ENCODE results near the gene KIAA0825. TPM values are rescaled to one million over a fixed set of nuclear protein-coding genes. Genes with fewer than 3 reads are reported as not detected.
"Not testable (repeated sequence)": the region's sequence is repeated elsewhere in the genome, so short reads cannot be mapped to it uniquely, and the experiment has no call there.

KIAA0825 gene
- total and polyA plus RNA-seq, 2 donors: 0.87 to 3.1 TPM

- no peaks in the 10 kb centered on the region for H3K36me3 ChIP-seq (ENCODE audit: control insufficient read depth in 2 of 2, insufficient read depth in 2 of 2, low read length in 1 of 2)
- 96% methylated on average over 2 of the region's 2 CpGs for WGBS
- H3K9me3 ChIP-seq (ENCODE audit: control insufficient read depth in 2 of 2, insufficient read depth in 1 of 2, low read length in 1 of 2): no peaks in the 10 kb centered on the region
- no peak overlapping the region for H3K27ac ChIP-seq (ENCODE audit: low read depth in 1 of 2, low read length in 1 of 2)
- no peak overlapping the region for H3K4me3 ChIP-seq (ENCODE audit: low read length in 2 of 2)
- H3K27me3 ChIP-seq (ENCODE audit: control insufficient read depth in 2 of 2, insufficient read depth in 1 of 2, low read length in 1 of 2): no peaks in the 10 kb centered on the region
- peaks cover 3% of the 10 kb centered on the region in 2 donors for H3K4me1 ChIP-seq (ENCODE audit: control insufficient read depth in 2 of 2, insufficient read depth in 2 of 2, low read length in 2 of 2)
- no peak for DNase-seq (ENCODE audit: low read depth in 6 of 9, low spot score in 9 of 9)
These were observed 4.1 kb downstream of the KIAA0825 start for GRCh38 chr5:94614156-94614805.

- Histone ChIP-seq H3K4me1 (ENCODE audit: control insufficient read depth in 2 of 2, insufficient read depth in 2 of 2, low read length in 2 of 2) (peaks cover 3% of the 10 kb centered on the region in 2 donors), H3K4me3 (ENCODE audit: low read length in 2 of 2) (no peak overlapping the region), H3K27ac (ENCODE audit: low read depth in 1 of 2, low read length in 1 of 2) (no peak overlapping the region), H3K36me3 (ENCODE audit: control insufficient read depth in 2 of 2, insufficient read depth in 2 of 2, low read length in 1 of 2) (no peaks in the 10 kb centered on the region), H3K9me3 (ENCODE audit: control insufficient read depth in 2 of 2, insufficient read depth in 1 of 2, low read length in 1 of 2) (no peaks in the 10 kb centered on the region), H3K27me3 (ENCODE audit: control insufficient read depth in 2 of 2, insufficient read depth in 1 of 2, low read length in 1 of 2) (no peaks in the 10 kb centered on the region)
- DNase-seq (ENCODE audit: low read depth in 6 of 9, low spot score in 9 of 9): peak in 3 of 9 donors; percentile 8 to 37 (median 10)
- WGBS: 79% methylated on average over 2 of the region's 2 CpGs
These were observed 4.8 kb downstream of the KIAA0825 start for GRCh38 chr5:94613583-94613982.

DNA sequence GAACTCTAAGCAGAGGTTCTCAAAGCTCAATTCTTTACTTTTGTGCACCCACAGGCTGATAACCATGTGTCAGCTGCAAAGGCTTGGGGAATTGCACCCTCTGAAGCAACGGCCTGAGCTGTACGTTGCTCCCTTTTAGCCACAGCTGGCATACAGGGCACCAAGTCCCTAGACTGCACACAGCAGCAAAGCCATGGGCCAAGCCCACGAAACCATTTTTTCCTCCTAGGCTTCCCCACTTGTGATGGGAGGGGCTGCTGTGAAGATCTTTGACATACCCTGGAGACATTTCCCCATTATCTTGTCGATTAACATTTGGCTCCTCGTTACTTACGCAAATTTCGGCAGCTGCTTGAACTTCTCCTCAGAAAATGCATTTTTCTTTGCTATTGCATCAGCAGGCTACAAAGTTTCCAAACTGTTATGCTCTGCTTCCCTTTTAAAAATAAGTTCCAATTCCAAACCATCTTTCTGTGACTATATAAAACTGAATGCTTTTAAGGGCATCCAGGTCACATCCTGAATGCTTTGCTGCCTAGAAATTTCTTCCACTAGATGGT is 23.0 kb downstream of the KIAA0825 start:
- Histone ChIP-seq H3K27me3 (ENCODE audit: control insufficient read depth in 2 of 2, insufficient read depth in 1 of 2, low read length in 1 of 2) (no peaks in the 10 kb centered on the region), H3K4me1 (ENCODE audit: control insufficient read depth in 2 of 2, insufficient read depth in 2 of 2, low read length in 2 of 2) (no peaks in the 10 kb centered on the region), H3K4me3 (ENCODE audit: low read length in 2 of 2) (no peak overlapping the region), H3K36me3 (ENCODE audit: control insufficient read depth in 2 of 2, insufficient read depth in 2 of 2, low read length in 1 of 2) (no peaks in the 10 kb centered on the region), H3K9me3 (ENCODE audit: control insufficient read depth in 2 of 2, insufficient read depth in 1 of 2, low read length in 1 of 2) (no peaks in the 10 kb centered on the region), H3K27ac (ENCODE audit: low read depth in 1 of 2, low read length in 1 of 2) (no peak overlapping the region)
- DNase-seq (ENCODE audit: low read depth in 6 of 9, low spot score in 9 of 9): no peak
- WGBS: 95% methylated on average over 7 of the region's 7 CpGs

DNA sequence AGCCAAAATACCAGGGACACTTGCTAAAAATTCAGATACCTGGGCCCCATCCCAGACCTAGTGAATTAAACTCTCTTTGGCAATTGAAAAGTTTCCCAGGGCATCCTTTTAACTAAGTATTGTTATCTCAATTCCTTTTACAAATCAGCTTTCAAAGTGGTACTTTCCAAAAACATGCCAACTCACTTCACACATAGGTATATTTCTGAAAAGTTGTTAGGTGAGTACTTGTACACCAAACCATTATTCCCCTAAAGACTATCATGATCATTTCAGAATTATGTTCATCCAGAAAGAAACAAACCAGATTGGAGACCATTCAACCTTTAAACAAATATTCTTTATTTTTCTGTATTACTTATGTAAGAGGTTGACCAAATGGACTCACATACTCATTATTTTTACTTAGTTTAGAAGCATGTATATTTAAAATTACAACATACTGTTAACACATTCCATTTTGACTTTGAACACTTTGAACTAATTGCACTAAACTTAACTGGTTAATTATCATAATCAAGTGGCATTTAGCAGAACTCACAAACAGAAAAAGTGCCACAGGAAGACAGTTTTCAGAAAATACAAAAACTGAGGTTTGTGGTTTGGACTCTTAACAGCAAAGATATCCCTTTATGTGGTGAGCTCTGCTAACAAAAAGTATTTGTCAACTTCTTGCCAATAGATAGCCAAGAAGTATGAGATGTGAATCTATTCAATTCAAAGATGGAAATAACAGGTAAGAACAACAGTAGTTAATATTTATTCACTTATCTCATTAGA is 40.7 kb downstream of the KIAA0825 start:
- no peak overlapping the region for H3K4me3 ChIP-seq (ENCODE audit: low read length in 2 of 2)
- H3K9me3 ChIP-seq (ENCODE audit: control insufficient read depth in 2 of 2, insufficient read depth in 1 of 2, low read length in 1 of 2): no peaks in the 10 kb centered on the region
- DNase-seq (ENCODE audit: low read depth in 6 of 9, low spot score in 9 of 9): peak in 7 of 9 donors; percentile 2 to 66 (median 10)
- H3K4me1 ChIP-seq (ENCODE audit: control insufficient read depth in 2 of 2, insufficient read depth in 2 of 2, low read length in 2 of 2): no peaks in the 10 kb centered on the region
- no peaks in the 10 kb centered on the region for H3K36me3 ChIP-seq (ENCODE audit: control insufficient read depth in 2 of 2, insufficient read depth in 2 of 2, low read length in 1 of 2)
- no peaks in the 10 kb centered on the region for H3K27me3 ChIP-seq (ENCODE audit: control insufficient read depth in 2 of 2, insufficient read depth in 1 of 2, low read length in 1 of 2)
- H3K27ac ChIP-seq (ENCODE audit: low read depth in 1 of 2, low read length in 1 of 2): no peak overlapping the region

DNA sequence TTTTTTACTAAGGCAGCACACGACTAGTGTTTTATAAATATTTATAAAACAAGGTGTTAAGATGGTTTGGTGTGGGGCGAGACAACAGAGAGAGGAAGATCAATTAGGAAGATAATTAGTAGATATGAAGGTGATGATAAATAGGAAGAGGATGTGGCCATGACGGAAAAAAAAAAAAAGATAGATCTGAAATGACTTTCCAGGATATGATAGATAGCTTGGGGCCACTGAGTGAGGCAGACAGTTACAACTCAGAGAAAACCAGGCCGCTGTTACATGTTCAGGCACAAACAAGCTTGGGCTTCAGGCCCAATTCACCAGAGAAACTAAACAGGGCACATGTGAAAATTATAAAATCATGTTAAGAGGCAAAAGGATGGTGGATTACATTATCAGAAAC is 43.2 kb downstream of the KIAA0825 start:
- Histone ChIP-seq H3K4me1 (ENCODE audit: control insufficient read depth in 2 of 2, insufficient read depth in 2 of 2, low read length in 2 of 2) (no peaks in the 10 kb centered on the region), H3K36me3 (ENCODE audit: control insufficient read depth in 2 of 2, insufficient read depth in 2 of 2, low read length in 1 of 2) (no peaks in the 10 kb centered on the region), H3K4me3 (ENCODE audit: low read length in 2 of 2) (no peak overlapping the region), H3K27ac (ENCODE audit: low read depth in 1 of 2, low read length in 1 of 2) (no peak overlapping the region), H3K27me3 (ENCODE audit: control insufficient read depth in 2 of 2, insufficient read depth in 1 of 2, low read length in 1 of 2) (no peaks in the 10 kb centered on the region), H3K9me3 (ENCODE audit: control insufficient read depth in 2 of 2, insufficient read depth in 1 of 2, low read length in 1 of 2) (no peaks in the 10 kb centered on the region)
- no peak for DNase-seq (ENCODE audit: low read depth in 6 of 9, low spot score in 9 of 9)
- WGBS: 93% methylated on average over 4 of the region's 4 CpGs

GRCh38 chr5:94573349-94573748 is 45.1 kb downstream of the KIAA0825 start:
- not testable (repeated sequence) for H3K27me3 ChIP-seq (ENCODE audit: control insufficient read depth in 2 of 2, insufficient read depth in 1 of 2, low read length in 1 of 2); H3K4me1 ChIP-seq (ENCODE audit: control insufficient read depth in 2 of 2, insufficient read depth in 2 of 2, low read length in 2 of 2); DNase-seq (ENCODE audit: low read depth in 6 of 9, low spot score in 9 of 9); H3K27ac ChIP-seq (ENCODE audit: low read depth in 1 of 2, low read length in 1 of 2); H3K9me3 ChIP-seq (ENCODE audit: control insufficient read depth in 2 of 2, insufficient read depth in 1 of 2, low read length in 1 of 2); H3K4me3 ChIP-seq (ENCODE audit: low read length in 2 of 2); H3K36me3 ChIP-seq (ENCODE audit: control insufficient read depth in 2 of 2, insufficient read depth in 2 of 2, low read length in 1 of 2)
- WGBS: 82% methylated on average over 1 of the region's 1 CpG

DNA sequence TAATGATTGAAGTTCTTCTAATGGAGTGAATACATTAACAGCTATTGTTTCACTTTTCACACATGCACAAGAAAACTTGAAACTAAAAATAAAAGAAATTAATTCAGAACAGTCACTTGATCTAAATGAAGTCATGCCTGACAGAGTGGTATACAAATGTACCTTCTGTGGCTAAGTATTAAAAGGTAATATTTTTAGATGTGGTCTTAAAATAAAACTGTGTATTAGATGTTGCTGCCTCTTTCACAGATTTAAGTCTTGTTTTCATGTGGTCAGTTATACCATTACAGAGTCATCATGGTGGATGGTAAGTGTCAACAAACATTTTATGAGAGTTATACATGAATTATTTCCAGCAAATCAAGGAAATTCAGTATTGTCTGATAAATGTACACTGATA is 47.0 kb downstream of the KIAA0825 start:
- H3K4me1 ChIP-seq (ENCODE audit: control insufficient read depth in 2 of 2, insufficient read depth in 2 of 2, low read length in 2 of 2): no peaks in the 10 kb centered on the region
- H3K36me3 ChIP-seq (ENCODE audit: control insufficient read depth in 2 of 2, insufficient read depth in 2 of 2, low read length in 1 of 2): no peaks in the 10 kb centered on the region
- no peaks in the 10 kb centered on the region for H3K27me3 ChIP-seq (ENCODE audit: control insufficient read depth in 2 of 2, insufficient read depth in 1 of 2, low read length in 1 of 2)
- no peak for DNase-seq (ENCODE audit: low read depth in 6 of 9, low spot score in 9 of 9)
- H3K9me3 ChIP-seq (ENCODE audit: control insufficient read depth in 2 of 2, insufficient read depth in 1 of 2, low read length in 1 of 2): no peaks in the 10 kb centered on the region
- no peak overlapping the region for H3K4me3 ChIP-seq (ENCODE audit: low read length in 2 of 2)
- no peak overlapping the region for H3K27ac ChIP-seq (ENCODE audit: low read depth in 1 of 2, low read length in 1 of 2)

- Histone ChIP-seq H3K4me1 (ENCODE audit: control insufficient read depth in 2 of 2, insufficient read depth in 2 of 2, low read length in 2 of 2) (no peaks in the 10 kb centered on the region), H3K36me3 (ENCODE audit: control insufficient read depth in 2 of 2, insufficient read depth in 2 of 2, low read length in 1 of 2) (no peaks in the 10 kb centered on the region), H3K27ac (ENCODE audit: low read depth in 1 of 2, low read length in 1 of 2) (no peak overlapping the region), H3K27me3 (ENCODE audit: control insufficient read depth in 2 of 2, insufficient read depth in 1 of 2, low read length in 1 of 2) (no peaks in the 10 kb centered on the region), H3K9me3 (ENCODE audit: control insufficient read depth in 2 of 2, insufficient read depth in 1 of 2, low read length in 1 of 2) (no peaks in the 10 kb centered on the region), H3K4me3 (ENCODE audit: low read length in 2 of 2) (no peak overlapping the region)
- 98% methylated on average over 1 of the region's 1 CpG for WGBS
- no peak for DNase-seq (ENCODE audit: low read depth in 6 of 9, low spot score in 9 of 9)
These were observed 53.6 kb downstream of the KIAA0825 start for GRCh38 chr5:94564812-94565211.

DNA sequence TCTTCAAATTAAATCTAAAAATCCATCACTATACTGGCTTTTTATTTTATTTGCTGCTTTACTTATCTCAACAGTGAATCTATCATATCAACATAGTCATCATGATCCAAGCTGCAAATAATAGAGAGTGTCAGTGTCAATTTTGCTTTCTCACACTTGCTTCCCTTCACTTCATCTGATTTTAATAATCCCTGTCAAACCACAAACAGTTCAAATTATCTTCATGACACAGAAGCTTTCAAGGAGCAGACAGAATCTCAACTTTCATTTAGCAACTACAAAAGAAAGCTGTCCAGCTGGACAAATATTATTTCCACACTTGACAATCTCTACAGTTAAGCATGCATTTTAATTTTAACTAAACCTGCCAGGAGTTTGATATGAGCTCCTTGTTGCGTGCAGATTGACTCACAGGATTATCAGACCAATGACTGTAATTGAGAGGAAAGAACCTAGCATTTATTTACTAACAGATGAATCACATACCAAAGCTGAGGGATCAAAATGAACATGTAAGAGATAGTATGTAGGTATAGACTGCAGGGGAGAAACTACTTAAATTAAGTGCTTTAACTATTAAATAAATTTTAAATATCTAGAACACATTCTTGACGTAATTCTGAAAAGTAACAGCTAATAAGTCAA is 56.0 kb downstream of the KIAA0825 start:
- Histone ChIP-seq H3K4me1 (ENCODE audit: control insufficient read depth in 2 of 2, insufficient read depth in 2 of 2, low read length in 2 of 2) (no peaks in the 10 kb centered on the region), H3K27ac (ENCODE audit: low read depth in 1 of 2, low read length in 1 of 2) (no peak overlapping the region), H3K27me3 (ENCODE audit: control insufficient read depth in 2 of 2, insufficient read depth in 1 of 2, low read length in 1 of 2) (no peaks in the 10 kb centered on the region), H3K36me3 (ENCODE audit: control insufficient read depth in 2 of 2, insufficient read depth in 2 of 2, low read length in 1 of 2) (no peaks in the 10 kb centered on the region), H3K4me3 (ENCODE audit: low read length in 2 of 2) (no peak overlapping the region), H3K9me3 (ENCODE audit: control insufficient read depth in 2 of 2, insufficient read depth in 1 of 2, low read length in 1 of 2) (no peaks in the 10 kb centered on the region)
- 92% methylated on average over 2 of the region's 2 CpGs for WGBS
- DNase-seq (ENCODE audit: low read depth in 6 of 9, low spot score in 9 of 9): no peak

All from thymus (tissue), 11 donors.